VCaP (cell line): ENCODE measurements around the gene KIF18A.
"Not testable (repeated sequence)": the region's sequence is repeated elsewhere in the genome, so short reads cannot be mapped to it uniquely, and the experiment has no call there.

Source experiments
- H3K27ac ChIP-seq: fragments of 450-650 bp; 2 replicates; pipeline ENCODE4 v1.5.1; 2017
- CTCF ChIP-seq: fragments of 450-650 bp; conservative IDR thresholded peaks from 2 replicates; pipeline ENCODE4 v1.5.1; 2017; ENCODE audit warnings: mild to moderate bottlenecking, moderate library complexity

KIF18A gene

DNA sequence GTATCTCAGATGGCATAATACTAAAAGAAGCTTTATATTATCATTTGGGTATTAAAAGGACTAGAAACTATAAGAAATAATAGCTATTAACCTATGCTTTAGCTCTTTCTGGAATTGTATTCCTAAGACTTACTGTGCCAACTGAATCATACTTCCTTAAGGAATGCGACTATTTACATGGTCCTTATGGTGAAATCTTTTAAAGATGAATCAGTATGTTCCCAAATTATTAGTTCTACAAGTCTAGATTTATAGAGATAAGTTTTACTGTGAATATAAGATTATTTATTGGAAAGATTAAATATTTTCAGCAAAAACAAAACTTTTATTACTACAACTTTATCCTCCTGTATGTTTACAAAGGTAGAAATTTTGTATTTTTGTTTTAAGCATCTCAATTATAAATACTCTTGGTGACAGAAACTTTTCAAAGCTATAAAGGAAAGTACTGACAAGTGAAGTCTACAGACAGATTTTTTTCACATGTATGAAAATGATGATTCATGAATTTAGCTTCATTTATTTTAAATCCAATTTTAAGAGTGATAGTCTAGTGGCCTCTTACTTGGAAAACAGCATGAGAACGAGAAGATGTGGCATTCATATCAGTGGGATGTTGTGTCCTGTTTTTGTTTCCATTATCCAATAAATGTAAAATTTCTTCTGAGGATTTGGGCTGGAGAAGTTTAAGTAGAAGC, 17.8 kb downstream of the KIF18A start:
- TF ChIP-seq CTCF = no peak

DNA sequence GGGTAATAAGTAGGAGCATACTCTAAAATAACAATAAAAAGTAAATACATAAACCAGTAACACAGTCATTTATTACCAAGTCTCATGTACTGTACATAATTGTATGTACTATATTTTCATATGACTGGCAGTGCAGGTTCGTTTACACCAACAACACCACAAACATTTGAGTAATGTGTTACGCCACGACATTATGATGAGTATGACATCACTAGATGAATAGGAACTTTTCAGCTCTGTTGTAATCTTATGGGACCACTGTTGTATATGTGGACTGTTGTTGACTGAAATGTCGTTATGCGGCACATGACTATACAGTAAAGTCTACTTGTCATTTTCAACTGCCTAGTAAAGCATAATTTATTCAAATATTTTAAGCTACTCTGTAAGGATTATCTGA, 18.6 kb downstream of the KIF18A start:
- no peak for TF ChIP-seq CTCF
- no peak overlapping the region for H3K27ac ChIP-seq

More for the DNA sequence above, 17.8 kb downstream of the KIF18A start:
- no peak overlapping the region for H3K27ac ChIP-seq

DNA sequence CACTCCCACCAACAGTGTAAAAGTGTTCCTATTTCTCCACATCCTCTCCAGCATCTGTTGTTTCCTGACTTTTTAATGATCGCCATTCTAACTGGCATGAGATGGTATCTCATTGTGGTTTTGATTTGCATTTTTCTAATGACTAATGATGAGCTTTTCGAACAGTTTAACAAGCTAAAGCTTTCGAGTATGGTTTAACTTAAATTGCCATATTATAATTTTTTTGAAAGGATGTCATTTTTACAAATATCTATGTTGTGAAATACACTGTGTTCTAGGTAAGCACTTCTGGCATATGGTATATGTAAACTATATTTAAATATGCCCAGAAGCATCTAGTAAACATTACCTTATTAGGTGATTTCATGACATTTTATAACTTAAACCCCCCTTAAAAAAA, 20.3 kb downstream of the KIF18A start:
- not testable (repeated sequence) for H3K27ac ChIP-seq

- H3K27ac ChIP-seq = not testable (repeated sequence)
These were observed 20.8 kb downstream of the KIF18A start for GRCh38 chr11:28087192-28087591.

- no peak for TF ChIP-seq CTCF
- no peak overlapping the region for H3K27ac ChIP-seq
These were observed 21.4 kb downstream of the KIF18A start for GRCh38 chr11:28086569-28086968.

DNA sequence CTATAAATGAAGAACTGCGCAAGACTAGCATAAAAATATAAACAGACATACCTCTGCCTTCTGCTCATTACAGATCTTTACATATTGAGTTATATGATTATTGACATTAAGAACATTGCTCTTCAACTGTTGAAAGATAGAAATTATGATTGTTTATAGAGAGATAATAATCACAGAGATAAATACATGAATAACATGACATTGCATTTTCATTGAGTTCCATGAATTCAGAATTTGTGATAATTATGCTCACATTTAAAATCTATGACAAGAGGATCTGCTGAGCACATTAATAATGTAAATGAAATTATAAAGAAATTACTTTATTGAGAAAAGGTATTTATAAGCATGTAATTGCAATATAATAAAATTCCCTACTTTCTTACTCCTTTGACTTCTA, 24.8 kb downstream of the KIF18A start:
- H3K27ac ChIP-seq = no peak overlapping the region
- no peak for TF ChIP-seq CTCF

DNA sequence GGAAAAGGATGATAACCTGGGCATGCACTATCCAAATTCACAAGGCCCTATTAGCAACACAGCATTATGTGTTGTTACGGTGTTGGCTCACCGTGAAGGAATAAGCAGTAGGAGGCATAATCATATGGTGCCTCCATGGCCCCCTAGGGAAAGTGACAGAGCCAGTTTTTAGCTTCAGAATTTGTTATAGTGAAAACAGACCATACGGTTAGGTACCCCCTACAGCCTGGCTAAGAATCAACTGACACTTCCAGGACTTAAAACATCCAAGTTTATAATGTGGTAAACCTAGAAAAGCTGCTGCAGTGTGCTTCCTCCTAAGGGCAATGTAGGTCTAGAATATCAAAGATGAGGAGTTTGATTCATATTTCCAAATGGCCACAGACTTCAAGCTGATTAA, 30.4 kb downstream of the KIF18A start:
- TF ChIP-seq CTCF = no peak
- H3K27ac ChIP-seq = no peak overlapping the region

DNA sequence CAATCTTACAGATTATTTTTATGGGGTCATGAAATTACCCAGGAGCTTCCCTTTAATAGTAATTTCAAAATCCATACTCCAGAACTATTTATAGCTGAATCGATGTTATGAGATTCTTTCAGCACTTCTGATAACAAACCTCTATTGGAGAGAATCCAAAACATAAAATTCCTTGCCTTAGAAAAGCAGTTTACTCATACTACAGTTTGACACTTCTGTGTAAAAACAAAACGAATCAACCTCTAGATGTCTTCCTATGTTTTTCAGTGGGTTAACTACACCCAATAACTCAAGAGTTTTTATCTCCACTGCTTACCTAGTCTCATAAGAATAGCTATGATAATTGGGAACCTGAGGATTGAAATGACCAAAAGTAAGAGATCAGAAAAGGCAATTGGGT, 35.6 kb downstream of the KIF18A start:
- no peak for TF ChIP-seq CTCF
- H3K27ac ChIP-seq = no peak overlapping the region

DNA sequence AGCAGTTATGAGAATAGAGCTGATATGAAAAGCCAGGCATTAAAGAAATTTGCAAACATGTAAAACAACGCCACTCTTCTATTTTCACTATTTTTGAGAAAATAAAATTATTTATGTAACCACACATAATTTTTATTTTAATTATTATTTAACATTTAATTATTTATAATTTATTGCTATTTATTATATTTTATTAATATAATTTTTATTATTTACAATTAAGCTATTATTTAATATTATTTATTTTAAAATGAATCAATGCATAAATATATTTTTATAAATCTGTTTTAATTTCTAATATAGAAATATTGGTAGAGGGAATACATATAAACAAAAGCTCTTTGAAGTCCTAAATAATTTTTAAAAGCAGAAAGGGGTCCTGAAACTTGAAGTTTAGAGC, 36.7 kb downstream of the KIF18A start:
- no peak overlapping the region for H3K27ac ChIP-seq
- no peak for TF ChIP-seq CTCF
